Endothelial cell of umbilical vein (primary cell): ENCODE measurements around the gene APOB. TPM values are rescaled to one million over a fixed set of nuclear protein-coding genes. Genes with fewer than 3 reads are reported as not detected.

ENCODE experiments used
- BruUV-seq: library from RNA; stranded (reverse); fragments of 400-500 nt; replicated peaks from 2 replicates; lab custom pipeline; 2021; lab: Mats Ljungman, UMichigan
- CTCF ChIA-PET: fragments of 300-600, 350-600 bp; sonication (Branson Sonifier 250); formaldehyde crosslinking; loops from one replicate; lab custom pipeline; 2021; ENCODE audit warnings: antibody characterized with exemption, inconsistent platforms; lab: Charles Lee
- POLR2A ChIA-PET: fragments of 300-600, 350-600 bp; sonication (Branson Sonifier 250); formaldehyde crosslinking; loops from one replicate; lab custom pipeline; 2021; ENCODE audit warnings: antibody characterized with exemption, inconsistent platforms; lab: Charles Lee
- DNase-seq: peaks from one replicate; pipeline ENCODE4 v3.0.0-alpha.2; 2011; ENCODE audit warnings: low read depth, low spot score
- FAIRE-seq: peaks from 2 replicates; lab custom pipeline; 2011; peaks lifted over from hg19 to GRCh38; lab: Jason Lieb, UNC
- H2AFZ ChIP-seq: 2 replicates; pipeline ENCODE4 v1.6.0; 2012; ENCODE audit warnings: low read depth, low read length, control low read depth, inconsistent platforms
- H3K27ac ChIP-seq: 2 replicates; pipeline ENCODE4 v1.5.1; 2011; ENCODE audit warnings: low read depth, mild to moderate bottlenecking, control low read depth, low read length, moderate library complexity; ENCODE audit not compliant: insufficient read depth
- H3K27me3 ChIP-seq, 2 experiments: 2 replicates each; pipeline versions ENCODE4 v1.6.0 to v1.6.1; 2011; ENCODE audit warnings: low read length in 2 of 2, mixed read lengths in 1 of 2; ENCODE audit not compliant: control insufficient read depth in 2 of 2, insufficient read depth in 2 of 2
- H3K36me3 ChIP-seq, 2 experiments: 2 replicates in 1 of 2; 3 replicates in 1 of 2; pipeline ENCODE4 v1.5.1; 2011; ENCODE audit warnings: low read length in 2 of 2, mild to moderate bottlenecking in 1 of 2, moderate library complexity in 1 of 2; ENCODE audit not compliant: control insufficient read depth in 2 of 2, insufficient read depth in 2 of 2; ENCODE audit errors: extremely low read depth in 1 of 2
- H3K4me1 ChIP-seq: 3 replicates; pipeline ENCODE4 v1.5.1; 2011; ENCODE audit warnings: mild to moderate bottlenecking, low read length; ENCODE audit not compliant: control insufficient read depth, insufficient read depth; ENCODE audit errors: extremely low read depth
- H3K4me2 ChIP-seq: 2 replicates; pipeline ENCODE4 v1.6.1; 2011; ENCODE audit warnings: low read length, control low read depth, mixed read lengths; ENCODE audit not compliant: insufficient read depth
- H3K4me3 ChIP-seq, 3 experiments: fragments of 200-600 bp in 1 of 3; sonication (generic), shearing (Covaris generic) in 1 of 3; replicated peaks in 1 of 3; 2 replicates each; pipeline ENCODE4 v1.5.1; 2011 to 2016; ENCODE audit warnings: control low read depth in 3 of 3, low read length in 3 of 3, mild to moderate bottlenecking in 2 of 3, inconsistent platforms in 1 of 3, low read depth in 1 of 3, moderate library complexity in 1 of 3; ENCODE audit not compliant: insufficient read depth in 1 of 3
- H3K79me2 ChIP-seq: 2 replicates; pipeline ENCODE4 v1.6.0; 2012; ENCODE audit warnings: low read length, inconsistent platforms; ENCODE audit not compliant: control insufficient read depth, insufficient read depth
- H3K9ac ChIP-seq: replicated peaks from 2 replicates; pipeline ENCODE3; 2011; ENCODE audit warnings: low read length, control low read depth; ENCODE audit not compliant: insufficient read depth; ENCODE audit errors: extremely low read depth
- H3K9me1 ChIP-seq: replicated peaks from 3 replicates; pipeline ENCODE4 v1.6.0; 2011; ENCODE audit warnings: mild to moderate bottlenecking, low read length; ENCODE audit not compliant: control insufficient read depth, insufficient read depth; ENCODE audit errors: extremely low read depth
- H3K9me3 ChIP-seq: replicated peaks from 2 replicates; pipeline ENCODE4 v1.5.1; 2012; ENCODE audit warnings: low read length, inconsistent platforms; ENCODE audit not compliant: control insufficient read depth, insufficient read depth
- H4K20me1 ChIP-seq: replicated peaks from 2 replicates; pipeline ENCODE3; 2011; ENCODE audit warnings: mild to moderate bottlenecking, low read length; ENCODE audit not compliant: control insufficient read depth, insufficient read depth; ENCODE audit errors: extremely low read depth
- EZH2 ChIP-seq: IDR thresholded peaks from 2 replicates; pipeline ENCODE4 v1.6.1; 2012; ENCODE audit warnings: borderline replicate concordance, low read depth, mild to moderate bottlenecking, moderate library complexity, low read length, inconsistent platforms; ENCODE audit not compliant: severe bottlenecking
- FOS ChIP-seq: IDR thresholded peaks from 2 replicates; pipeline ENCODE4 v1.6.1; 2011; ENCODE audit warnings: mild to moderate bottlenecking, low read length, moderate library complexity, borderline replicate concordance; ENCODE audit not compliant: insufficient read depth
- GATA2 ChIP-seq: IDR thresholded peaks from 2 replicates; pipeline ENCODE4 v1.7.0; 2011; ENCODE audit warnings: low read depth, mild to moderate bottlenecking, moderate library complexity, mixed read lengths, low read length; ENCODE audit not compliant: insufficient read length, insufficient read depth
- JUN ChIP-seq: IDR thresholded peaks from 2 replicates; pipeline ENCODE4 v1.6.1; 2011; ENCODE audit warnings: borderline replicate concordance, low read depth; ENCODE audit not compliant: insufficient read length, insufficient read depth
- MYC ChIP-seq: IDR thresholded peaks from one replicate; pipeline ENCODE4 v1.6.1; 2011; ENCODE audit warnings: mild to moderate bottlenecking, low read depth, low read length
- POLR2A ChIP-seq: IDR thresholded peaks from 2 replicates; pipeline ENCODE4 v1.6.1; 2012; ENCODE audit warnings: low read depth, mild to moderate bottlenecking, control low read depth, low read length
- POLR2AphosphoS5 ChIP-seq: IDR thresholded peaks from 2 replicates; pipeline ENCODE4 v1.6.1; 2012; ENCODE audit warnings: low read depth, mild to moderate bottlenecking, control low read depth, low read length, moderate library complexity; ENCODE audit not compliant: insufficient read depth
- dilution Hi-C: fragments of 300-500 bp; cut with MboI; formaldehyde crosslinking; loops from one replicate; pipeline ENCODE4 v1.15.0; 2019; ENCODE audit warnings: low sequenced_read_pairs; ENCODE audit not compliant: extremely low pct_ligation_motif_present
- intact Hi-C: fragments of 100-400 bp; cut with micrococcal nuclease; formaldehyde crosslinking; loops from one replicate; pipeline ENCODE4 v1.10.0; 2022
- polyA plus RNA-seq, 4 experiments: library from polyadenylated mRNA; depleted of rRNA in 3 of 4; stranded (reverse) in 3 of 4; unstranded in 1 of 4; fragments of >200 nt; gene quantifications; 2 replicates each; pipeline versions ENCODE4 v1.2.1 to v1.2.3, GENCODE V29; 2011 to 2012; ENCODE audit warnings: missing spikeins in 1 of 4
- total RNA-seq: library from RNA; stranded (reverse); gene quantifications from 2 replicates; pipeline ENCODE4 v1.2.3, GENCODE V29; 2021
- TF ChIP-seq, protein P1 (sequence below): IDR thresholded peaks from 2 replicates; pipeline ENCODE4 v1.6.1; 2011; ENCODE audit not compliant: insufficient read depth, insufficient read length
- TF ChIP-seq, protein P2 (sequence below), 2 donors: IDR thresholded peaks; 1 replicate in 1 of 2; 2 replicates in 1 of 2; pipeline ENCODE4 v1.5.1; 2011; ENCODE audit warnings: low read length in 2 of 2, mild to moderate bottlenecking in 2 of 2, moderate library complexity in 2 of 2, control low read depth in 1 of 2, inconsistent platforms in 1 of 2, low read depth in 1 of 2; ENCODE audit not compliant: insufficient read depth in 1 of 2; ENCODE audit errors: extremely low read depth in 1 of 2

Gene APOB
- total and polyA plus RNA-seq, 2 donors (not counting 3 experiments of a cell fraction or from before 2014, with no cell fraction given), result 0.07 to 0.09 TPM

DNA sequence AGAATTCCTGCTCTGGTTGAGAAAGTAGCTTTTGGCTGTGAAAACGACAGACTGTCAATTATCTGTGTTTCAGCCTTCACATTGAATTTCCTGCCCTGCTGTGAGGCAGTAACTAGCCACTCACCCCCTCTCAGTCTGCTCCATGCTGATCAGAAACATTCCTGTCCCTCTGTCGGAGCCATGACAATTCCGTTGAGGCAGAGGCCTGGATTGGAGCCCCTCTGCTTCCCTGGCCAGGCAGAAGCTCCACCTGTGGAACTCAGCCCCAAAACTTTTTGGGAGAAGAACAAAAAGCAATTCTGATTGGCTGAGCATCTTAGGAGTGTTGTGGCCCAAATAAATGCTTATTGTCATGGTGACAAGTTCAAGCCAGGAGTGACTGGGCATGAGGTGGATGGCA lies 60.0 kb downstream of the APOB start:
- H3K27ac ChIP-seq, result no peak overlapping the region
- no peaks in the 10 kb centered on the region for H3K27me3 ChIP-seq
- TF ChIP-seq MYC, result no peak
- TF ChIP-seq, protein P1, sequence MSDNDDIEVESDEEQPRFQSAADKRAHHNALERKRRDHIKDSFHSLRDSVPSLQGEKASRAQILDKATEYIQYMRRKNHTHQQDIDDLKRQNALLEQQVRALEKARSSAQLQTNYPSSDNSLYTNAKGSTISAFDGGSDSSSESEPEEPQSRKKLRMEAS, result no peak
- TF ChIP-seq EZH2, result no peak
- TF ChIP-seq GATA2, result no peak
- no peak for TF ChIP-seq POLR2AphosphoS5
- TF ChIP-seq FOS, result no peak
- TF ChIP-seq POLR2A, result no peak
- no peak for TF ChIP-seq JUN
- TF ChIP-seq, protein P2, sequence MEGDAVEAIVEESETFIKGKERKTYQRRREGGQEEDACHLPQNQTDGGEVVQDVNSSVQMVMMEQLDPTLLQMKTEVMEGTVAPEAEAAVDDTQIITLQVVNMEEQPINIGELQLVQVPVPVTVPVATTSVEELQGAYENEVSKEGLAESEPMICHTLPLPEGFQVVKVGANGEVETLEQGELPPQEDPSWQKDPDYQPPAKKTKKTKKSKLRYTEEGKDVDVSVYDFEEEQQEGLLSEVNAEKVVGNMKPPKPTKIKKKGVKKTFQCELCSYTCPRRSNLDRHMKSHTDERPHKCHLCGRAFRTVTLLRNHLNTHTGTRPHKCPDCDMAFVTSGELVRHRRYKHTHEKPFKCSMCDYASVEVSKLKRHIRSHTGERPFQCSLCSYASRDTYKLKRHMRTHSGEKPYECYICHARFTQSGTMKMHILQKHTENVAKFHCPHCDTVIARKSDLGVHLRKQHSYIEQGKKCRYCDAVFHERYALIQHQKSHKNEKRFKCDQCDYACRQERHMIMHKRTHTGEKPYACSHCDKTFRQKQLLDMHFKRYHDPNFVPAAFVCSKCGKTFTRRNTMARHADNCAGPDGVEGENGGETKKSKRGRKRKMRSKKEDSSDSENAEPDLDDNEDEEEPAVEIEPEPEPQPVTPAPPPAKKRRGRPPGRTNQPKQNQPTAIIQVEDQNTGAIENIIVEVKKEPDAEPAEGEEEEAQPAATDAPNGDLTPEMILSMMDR (IDR thresholded peaks at IDR 0.05; ENCODE audit: extremely low read depth in 1 of 2, insufficient read depth in 1 of 2, low read depth in 1 of 2, low read length in 2 of 2), result no peak
- DNase-seq (no peak), FAIRE-seq (no peak)
- no peaks in the 10 kb centered on the region for H3K79me2 ChIP-seq
- H3K9me3 ChIP-seq, result no peaks in the 10 kb centered on the region
- H3K4me3 ChIP-seq, result no peak overlapping the region
- H4K20me1 ChIP-seq, result no peaks in the 10 kb centered on the region
- H3K9me1 ChIP-seq, result no peaks in the 10 kb centered on the region
- BruUV-seq, result no TSS peak
- POLR2A ChIA-PET, result no interaction called here
- no peak overlapping the region for H3K9ac ChIP-seq
- no peak overlapping the region for H2AFZ ChIP-seq
- H3K36me3 ChIP-seq, result no peaks in the 10 kb centered on the region
- CTCF ChIA-PET, result interaction anchor here (1.5 kb wide), 1 partner anchor 323 kb away, joined by 4 read pairs; no protein-coding TSS in a partner anchor
- H3K4me2 ChIP-seq, result no peak overlapping the region
- dilution Hi-C loops (no loop called here), intact Hi-C loops (no loop called here)
- no peaks in the 10 kb centered on the region for H3K4me1 ChIP-seq
